A549 (cell line): ENCODE measurements around the gene OCA2. TPM values are rescaled to one million over a fixed set of nuclear protein-coding genes. Genes with fewer than 3 reads are reported as not detected.
A peak's percentile ranks its signal among the peaks of the same experiment; 100 is the strongest.

Experiments used
- ATAC-seq, 2 experiments: fragments of 200-7000 bp in 1 of 2; fragments of >200 bp in 1 of 2; cut with Nextera tagmentation in 1 of 2; cut with Tn5 transposase in 1 of 2; 3 replicates each; pipeline versions ENCODE4 v1.8.0 to v1.9.1; 2018 to 2020; ENCODE audit warnings: mild to moderate bottlenecking in 1 of 2, moderate library complexity in 1 of 2
- CTCF ChIA-PET: fragments of 300-600 bp; sonication (Branson Sonifier 250); formaldehyde crosslinking; extraction: SDS; loops from one replicate; lab custom pipeline; 2021; ENCODE audit warnings: antibody characterized with exemption, inconsistent platforms; lab: Yijun Ruan, JAX
- POLR2A ChIA-PET: fragments of 350-600 bp; formaldehyde crosslinking; extraction: SDS; loops from one replicate; lab custom pipeline; 2021; ENCODE audit warnings: antibody characterized with exemption, inconsistent platforms; lab: Yijun Ruan, JAX
- DNase-seq, 2 experiments: peaks; one replicate each; pipeline versions ENCODE4 v3.0.0 to v3.0.0-alpha.2; 2011 to 2016; ENCODE audit warnings: low read depth in 1 of 2, low spot score in 1 of 2
- FAIRE-seq: peaks from 2 replicates; lab custom pipeline; 2011; peaks lifted over from hg19 to GRCh38; lab: Jason Lieb, UNC
- H3K27ac ChIP-seq, 2 experiments: fragments of >200 bp; sonication (Bioruptor Twin); formaldehyde crosslinking; 3 replicates each; pipeline ENCODE4 v1.5.1; 2016 to 2017
- H3K4me1 ChIP-seq: fragments of >200 bp; sonication (Bioruptor Twin); formaldehyde crosslinking; 3 replicates; pipeline ENCODE4 v1.6.1; 2016
- H3K4me2 ChIP-seq: fragments of >200 bp; sonication (Bioruptor Twin); formaldehyde crosslinking; 3 replicates; pipeline ENCODE4 v1.6.1; 2016
- H3K4me3 ChIP-seq: fragments of >200 bp; sonication (Bioruptor Twin); formaldehyde crosslinking; 3 replicates; pipeline ENCODE4 v1.5.1; 2016
- H3K9me3 ChIP-seq: fragments of >200 bp; sonication (Bioruptor Twin); formaldehyde crosslinking; 3 replicates; pipeline ENCODE4 v1.6.1; 2016
- CBX8 ChIP-seq: fragments of 200-600 bp; sonication (generic); IDR thresholded peaks from 2 replicates; pipeline ENCODE4 v1.6.1; 2016
- CEBPB ChIP-seq, 2 experiments: fragments of >200 bp in 1 of 2; sonication (Bioruptor Twin) in 1 of 2; formaldehyde crosslinking in 1 of 2; IDR thresholded peaks; 2 replicates each; pipeline ENCODE4 v1.6.1; 2012 to 2016
- EHF ChIP-seq: fragments of 250-450 bp; sonication (Bioruptor Pico); IDR thresholded peaks from 2 replicates; pipeline ENCODE4 v1.5.0; 2020; ENCODE audit warnings: mild to moderate bottlenecking
- EHMT2 ChIP-seq: fragments of 200-600 bp; sonication (generic); IDR thresholded peaks from 2 replicates; pipeline ENCODE4 v1.6.1; 2016; ENCODE audit warnings: antibody characterized with exemption, low read depth, mild to moderate bottlenecking, moderate library complexity
- EP300 ChIP-seq, 2 experiments: fragments of >200 bp; sonication (Bioruptor Twin); formaldehyde crosslinking; IDR thresholded peaks; 2 replicates in 1 of 2; 3 replicates in 1 of 2; pipeline ENCODE4 v1.6.1; 2016 to 2017
- GATA3 ChIP-seq: IDR thresholded peaks from 2 replicates; pipeline ENCODE4 v1.6.1; 2012; ENCODE audit warnings: borderline replicate concordance
- HDAC2 ChIP-seq: fragments of 200-600 bp; sonication (generic); IDR thresholded peaks from 2 replicates; pipeline ENCODE4 v1.6.1; 2016
- HEYL ChIP-seq: fragments of 250-450 bp; sonication (Bioruptor Pico); IDR thresholded peaks from 2 replicates; pipeline ENCODE4 v1.8.0; 2021; ENCODE audit warnings: mild to moderate bottlenecking, moderate library complexity
- HOXB13 ChIP-seq: fragments of 250-450 bp; sonication (Bioruptor Pico); IDR thresholded peaks from 2 replicates; pipeline ENCODE4 v1.5.0; 2020; ENCODE audit warnings: low read depth, mild to moderate bottlenecking, moderate library complexity
- JUNB ChIP-seq: fragments of >200 bp; sonication (Bioruptor Twin); formaldehyde crosslinking; IDR thresholded peaks from 2 replicates; pipeline ENCODE4 v1.6.1; 2016
- KDM1A ChIP-seq: fragments of 200-600 bp; sonication (generic); IDR thresholded peaks from 2 replicates; pipeline ENCODE4 v1.6.1; 2016; ENCODE audit warnings: low read depth, mild to moderate bottlenecking
- KDM5A ChIP-seq: fragments of 200-600 bp; sonication (generic); IDR thresholded peaks from 2 replicates; pipeline ENCODE4 v1.6.1; 2016; ENCODE audit warnings: antibody characterized with exemption, mild to moderate bottlenecking
- MAFK ChIP-seq: fragments of 450-650 bp; IDR thresholded peaks from 2 replicates; pipeline ENCODE4 v1.6.1; 2014; ENCODE audit not compliant: partially characterized antibody
- NPAS2 ChIP-seq: fragments of 250-450 bp; sonication (Bioruptor Pico); IDR thresholded peaks from 2 replicates; pipeline ENCODE4 v1.8.0; 2022; ENCODE audit warnings: mild to moderate bottlenecking, moderate library complexity, borderline replicate concordance
- NR3C1 ChIP-seq: fragments of >200 bp; sonication (Bioruptor Twin); formaldehyde crosslinking; IDR thresholded peaks from 3 replicates; pipeline ENCODE4 v1.6.1; 2017
- POLR2A ChIP-seq: IDR thresholded peaks from 2 replicates; pipeline ENCODE4 v1.6.1; 2012; ENCODE audit warnings: mild to moderate bottlenecking, low read length
- RAD21 ChIP-seq, 2 experiments: fragments of >200 bp in 1 of 2; sonication (Bioruptor Twin) in 1 of 2; formaldehyde crosslinking in 1 of 2; IDR thresholded peaks in 1 of 2; conservative IDR thresholded peaks in 1 of 2; 2 replicates in 1 of 2; 3 replicates in 1 of 2; pipeline ENCODE4 v1.6.1; 2012 to 2018; ENCODE audit warnings: inconsistent platforms in 1 of 2
- RARB ChIP-seq: fragments of 250-450 bp; sonication (Bioruptor Pico); IDR thresholded peaks from 2 replicates; pipeline ENCODE4 v1.8.0; 2021; ENCODE audit warnings: mild to moderate bottlenecking, moderate library complexity
- RCOR1 ChIP-seq: fragments of 150-350 bp; IDR thresholded peaks from 2 replicates; pipeline ENCODE4 v1.6.1; 2014; ENCODE audit warnings: antibody characterized with exemption, low read length, low read depth
- RFX5 ChIP-seq: fragments of 450-650 bp; IDR thresholded peaks from 2 replicates; pipeline ENCODE4 v1.7.1; 2014; ENCODE audit warnings: antibody characterized with exemption, mild to moderate bottlenecking, moderate library complexity
- RNF2 ChIP-seq: fragments of 200-600 bp; sonication (generic); IDR thresholded peaks from 2 replicates; pipeline ENCODE4 v1.6.1; 2016; ENCODE audit warnings: low read depth, mild to moderate bottlenecking, antibody characterized with exemption, moderate library complexity, borderline replicate concordance
- SMC3 ChIP-seq: fragments of >200 bp; sonication (Bioruptor Twin); formaldehyde crosslinking; IDR thresholded peaks from 3 replicates; pipeline ENCODE4 v1.6.1; 2018; ENCODE audit warnings: inconsistent platforms
- ZC3H11A ChIP-seq: fragments of 450-650 bp; IDR thresholded peaks from 2 replicates; pipeline ENCODE4 v1.6.1; 2014; ENCODE audit warnings: antibody characterized with exemption, mild to moderate bottlenecking
- ZSCAN20 ChIP-seq: fragments of 250-450 bp; sonication (Bioruptor Pico); IDR thresholded peaks from 2 replicates; pipeline ENCODE4 v1.8.0; 2022; ENCODE audit warnings: mild to moderate bottlenecking, moderate library complexity
- WGBS: methylation state at CpG from one replicate; pipeline ENCODE4 v1.1.6; 2017; ENCODE audit errors: missing lambda C conversion rate; 5-methylcytosine and 5-hydroxymethylcytosine counted together
- polyA plus RNA-seq, 4 experiments: library from polyadenylated mRNA; depleted of rRNA in 3 of 4; stranded (reverse); fragments of >200 nt; fragmentation: RNase III in 1 of 4; extraction: RNeasy Plus Mini Kit Qiagen cat#74134 plus additional on column Dnase treatment in 1 of 4; gene quantifications; 2 replicates in 3 of 4; 3 replicates in 1 of 4; pipeline ENCODE4 v1.2.3, GENCODE V29; 2011 to 2017
- TF ChIP-seq, protein P1 (sequence below): fragments of 150-350 bp; IDR thresholded peaks from 2 replicates; pipeline ENCODE4 v1.6.1; 2014; ENCODE audit warnings: low read depth, mild to moderate bottlenecking, low read length
- TF ChIP-seq, protein P2 (sequence below): fragments of 250-450 bp; sonication (Bioruptor Pico); IDR thresholded peaks from 2 replicates; pipeline ENCODE4 v1.5.0; 2020; ENCODE audit warnings: low read depth, mild to moderate bottlenecking, moderate library complexity
- TF ChIP-seq, protein P3 (sequence below): fragments of 450-650 bp; IDR thresholded peaks from 2 replicates; pipeline ENCODE4 v1.6.1; 2014; ENCODE audit warnings: antibody characterized with exemption
- TF ChIP-seq, protein P4 (sequence below): fragments of 200-600 bp; sonication (generic); IDR thresholded peaks from 2 replicates; pipeline ENCODE4 v1.6.1; 2016; ENCODE audit warnings: antibody characterized with exemption, mild to moderate bottlenecking, moderate library complexity
- TF ChIP-seq, protein P5 (sequence below): IDR thresholded peaks from 2 replicates; pipeline ENCODE4 v1.6.1; 2012; ENCODE audit warnings: low read depth, borderline replicate concordance

The OCA2 gene
- polyA plus RNA-seq, 2 of the 4 experiments (the other 2 are of a cell fraction) = 0.17 to 0.25 TPM

DNA sequence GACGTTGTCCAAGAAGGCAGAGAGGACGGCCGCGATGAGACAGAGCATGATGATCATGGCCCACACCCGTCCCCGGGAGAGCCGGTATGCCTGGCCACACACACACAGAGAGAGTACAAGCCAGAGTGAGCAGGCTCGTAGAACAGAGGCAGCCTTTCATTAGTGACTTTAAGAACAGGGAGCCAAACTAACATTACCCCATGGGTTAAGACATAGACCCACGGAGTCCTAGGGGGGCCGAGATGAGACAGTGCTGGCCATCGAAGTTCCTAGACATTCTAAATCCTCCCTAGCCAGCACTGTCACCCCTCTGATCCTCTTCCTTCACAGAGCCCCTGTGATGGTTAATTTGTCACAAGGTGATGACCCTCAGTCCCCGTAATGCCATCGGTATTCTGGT, 114.0 kb downstream of the OCA2 start:
- DNase-seq = no peak
- Histone ChIP-seq H3K9me3 (no peaks in the 10 kb centered on the region), H3K4me1 (no peaks in the 10 kb centered on the region), H3K27ac (no peak overlapping the region), H3K4me2 (no peak overlapping the region), H3K4me3 (no peak overlapping the region)
- TF ChIP-seq GATA3 (no peak), EP300 (IDR thresholded peaks at IDR 0.05) (no peak), EHMT2 (no peak), CBX8 (no peak), ZSCAN20 (no peak), RFX5 (no peak), RCOR1 (no peak), SMC3 (no peak), RNF2 (no peak), HDAC2 (no peak), RARB (CRISPR knock-in tag) (no peak)
- TF ChIP-seq, protein P1, sequence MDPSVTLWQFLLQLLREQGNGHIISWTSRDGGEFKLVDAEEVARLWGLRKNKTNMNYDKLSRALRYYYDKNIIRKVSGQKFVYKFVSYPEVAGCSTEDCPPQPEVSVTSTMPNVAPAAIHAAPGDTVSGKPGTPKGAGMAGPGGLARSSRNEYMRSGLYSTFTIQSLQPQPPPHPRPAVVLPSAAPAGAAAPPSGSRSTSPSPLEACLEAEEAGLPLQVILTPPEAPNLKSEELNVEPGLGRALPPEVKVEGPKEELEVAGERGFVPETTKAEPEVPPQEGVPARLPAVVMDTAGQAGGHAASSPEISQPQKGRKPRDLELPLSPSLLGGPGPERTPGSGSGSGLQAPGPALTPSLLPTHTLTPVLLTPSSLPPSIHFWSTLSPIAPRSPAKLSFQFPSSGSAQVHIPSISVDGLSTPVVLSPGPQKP = no peak
- TF ChIP-seq, protein P2, sequence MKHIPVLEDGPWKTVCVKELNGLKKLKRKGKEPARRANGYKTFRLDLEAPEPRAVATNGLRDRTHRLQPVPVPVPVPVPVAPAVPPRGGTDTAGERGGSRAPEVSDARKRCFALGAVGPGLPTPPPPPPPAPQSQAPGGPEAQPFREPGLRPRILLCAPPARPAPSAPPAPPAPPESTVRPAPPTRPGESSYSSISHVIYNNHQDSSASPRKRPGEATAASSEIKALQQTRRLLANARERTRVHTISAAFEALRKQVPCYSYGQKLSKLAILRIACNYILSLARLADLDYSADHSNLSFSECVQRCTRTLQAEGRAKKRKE = no peak
- TF ChIP-seq, protein P3, sequence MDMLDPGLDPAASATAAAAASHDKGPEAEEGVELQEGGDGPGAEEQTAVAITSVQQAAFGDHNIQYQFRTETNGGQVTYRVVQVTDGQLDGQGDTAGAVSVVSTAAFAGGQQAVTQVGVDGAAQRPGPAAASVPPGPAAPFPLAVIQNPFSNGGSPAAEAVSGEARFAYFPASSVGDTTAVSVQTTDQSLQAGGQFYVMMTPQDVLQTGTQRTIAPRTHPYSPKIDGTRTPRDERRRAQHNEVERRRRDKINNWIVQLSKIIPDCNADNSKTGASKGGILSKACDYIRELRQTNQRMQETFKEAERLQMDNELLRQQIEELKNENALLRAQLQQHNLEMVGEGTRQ = no peak
- 58% methylated on average over 13 of the region's 13 CpGs for WGBS
- ChIA-PET POLR2A (no interaction called here), CTCF (no interaction called here)
- FAIRE-seq = no peak
- ATAC-seq = no peak

DNA sequence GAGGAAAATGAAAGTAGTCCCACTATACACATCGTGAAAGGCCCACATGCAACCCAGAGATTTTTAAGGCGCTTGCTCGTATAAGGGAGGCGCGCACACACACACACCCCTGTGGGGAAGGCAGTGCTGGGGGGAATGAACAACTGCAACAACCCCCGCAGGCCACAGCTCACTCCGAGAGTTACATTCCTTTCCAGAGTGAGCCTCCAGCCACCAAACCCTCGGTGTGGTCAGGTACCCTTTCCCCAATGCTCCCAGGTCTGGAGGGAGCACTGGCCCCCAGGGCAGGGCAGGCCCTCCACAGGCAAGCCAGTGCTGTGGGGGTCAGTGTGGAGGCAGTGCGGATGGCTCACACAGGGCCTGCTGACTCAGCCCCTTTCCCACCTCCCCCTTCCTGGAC, 115.6 kb downstream of the OCA2 start:
- no peak overlapping the region for H3K4me3 ChIP-seq
- no peak overlapping the region for H3K4me2 ChIP-seq
- ChIA-PET CTCF (no interaction called here), POLR2A (no interaction called here)
- WGBS = 63% methylated on average over 9 of the region's 9 CpGs
- H3K9me3 ChIP-seq = no peaks in the 10 kb centered on the region
- H3K27ac ChIP-seq = no peak overlapping the region
- ATAC-seq = no peak
- no peak for DNase-seq
- no peaks in the 10 kb centered on the region for H3K4me1 ChIP-seq
- TF ChIP-seq RAD21 (conservative IDR thresholded peaks at IDR 0.05 in 1 of 2, IDR thresholded peaks at IDR 0.05 in 1 of 2) (no peak), MAFK (peak; percentile 22)
- no peak for FAIRE-seq

DNA sequence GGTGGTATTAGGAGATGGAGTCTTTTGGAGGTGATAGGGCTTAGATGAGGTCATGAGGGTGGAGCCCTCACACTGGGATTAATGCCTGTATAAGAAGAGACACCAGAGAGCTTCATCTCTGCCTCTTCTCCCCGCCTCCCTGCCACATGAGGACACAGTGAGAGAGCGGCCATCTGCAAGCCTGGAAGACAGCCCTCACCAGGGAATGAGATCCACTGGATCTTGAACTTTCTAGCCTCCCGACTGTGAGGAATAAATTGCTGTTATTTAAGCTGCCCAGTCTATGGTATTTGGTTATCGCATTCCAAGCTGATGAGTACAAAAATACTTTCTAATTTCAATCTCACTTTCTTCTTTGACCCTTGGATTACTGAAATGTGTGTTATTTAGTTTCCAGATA, 121.4 kb downstream of the OCA2 start:
- no peak for TF ChIP-seq HOXB13 (CRISPR knock-in tag)
- no peak for TF ChIP-seq CEBPB (IDR thresholded peaks at IDR 0.05)
- TF ChIP-seq, protein P4, sequence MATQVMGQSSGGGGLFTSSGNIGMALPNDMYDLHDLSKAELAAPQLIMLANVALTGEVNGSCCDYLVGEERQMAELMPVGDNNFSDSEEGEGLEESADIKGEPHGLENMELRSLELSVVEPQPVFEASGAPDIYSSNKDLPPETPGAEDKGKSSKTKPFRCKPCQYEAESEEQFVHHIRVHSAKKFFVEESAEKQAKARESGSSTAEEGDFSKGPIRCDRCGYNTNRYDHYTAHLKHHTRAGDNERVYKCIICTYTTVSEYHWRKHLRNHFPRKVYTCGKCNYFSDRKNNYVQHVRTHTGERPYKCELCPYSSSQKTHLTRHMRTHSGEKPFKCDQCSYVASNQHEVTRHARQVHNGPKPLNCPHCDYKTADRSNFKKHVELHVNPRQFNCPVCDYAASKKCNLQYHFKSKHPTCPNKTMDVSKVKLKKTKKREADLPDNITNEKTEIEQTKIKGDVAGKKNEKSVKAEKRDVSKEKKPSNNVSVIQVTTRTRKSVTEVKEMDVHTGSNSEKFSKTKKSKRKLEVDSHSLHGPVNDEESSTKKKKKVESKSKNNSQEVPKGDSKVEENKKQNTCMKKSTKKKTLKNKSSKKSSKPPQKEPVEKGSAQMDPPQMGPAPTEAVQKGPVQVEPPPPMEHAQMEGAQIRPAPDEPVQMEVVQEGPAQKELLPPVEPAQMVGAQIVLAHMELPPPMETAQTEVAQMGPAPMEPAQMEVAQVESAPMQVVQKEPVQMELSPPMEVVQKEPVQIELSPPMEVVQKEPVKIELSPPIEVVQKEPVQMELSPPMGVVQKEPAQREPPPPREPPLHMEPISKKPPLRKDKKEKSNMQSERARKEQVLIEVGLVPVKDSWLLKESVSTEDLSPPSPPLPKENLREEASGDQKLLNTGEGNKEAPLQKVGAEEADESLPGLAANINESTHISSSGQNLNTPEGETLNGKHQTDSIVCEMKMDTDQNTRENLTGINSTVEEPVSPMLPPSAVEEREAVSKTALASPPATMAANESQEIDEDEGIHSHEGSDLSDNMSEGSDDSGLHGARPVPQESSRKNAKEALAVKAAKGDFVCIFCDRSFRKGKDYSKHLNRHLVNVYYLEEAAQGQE = no peak
- TF ChIP-seq EHF (CRISPR knock-in tag) = no peak
- no peak for TF ChIP-seq HEYL
- TF ChIP-seq, protein P5, sequence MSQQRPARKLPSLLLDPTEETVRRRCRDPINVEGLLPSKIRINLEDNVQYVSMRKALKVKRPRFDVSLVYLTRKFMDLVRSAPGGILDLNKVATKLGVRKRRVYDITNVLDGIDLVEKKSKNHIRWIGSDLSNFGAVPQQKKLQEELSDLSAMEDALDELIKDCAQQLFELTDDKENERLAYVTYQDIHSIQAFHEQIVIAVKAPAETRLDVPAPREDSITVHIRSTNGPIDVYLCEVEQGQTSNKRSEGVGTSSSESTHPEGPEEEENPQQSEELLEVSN = no peak
- TF ChIP-seq NR3C1 = no peak
- TF ChIP-seq RFX5 = no peak
- no peak for TF ChIP-seq EHMT2
- no peak for TF ChIP-seq KDM1A
- TF ChIP-seq NPAS2 (CRISPR knock-in tag) = no peak
- TF ChIP-seq KDM5A = no peak
- TF ChIP-seq JUNB = no peak
- no peak for TF ChIP-seq ZC3H11A
- TF ChIP-seq, protein P1 = no peak
- no peak for TF ChIP-seq RAD21 (conservative IDR thresholded peaks at IDR 0.05 in 1 of 2, IDR thresholded peaks at IDR 0.05 in 1 of 2)
- no peak for TF ChIP-seq POLR2A
- FAIRE-seq (peak; percentile 36), ATAC-seq (no peak), DNase-seq (no peak)
- ChIA-PET POLR2A (no interaction called here), CTCF (no interaction called here)
- H3K4me3 ChIP-seq = no peak overlapping the region
- H3K27ac ChIP-seq = no peak overlapping the region
- H3K4me1 ChIP-seq = no peaks in the 10 kb centered on the region
- H3K9me3 ChIP-seq = no peaks in the 10 kb centered on the region
- H3K4me2 ChIP-seq = no peak overlapping the region
- WGBS = 30% methylated on average over 4 of the region's 4 CpGs
